22Rv1 (cell line): ENCODE measurements around the gene MAN2A1.

ENCODE experiments used
- H3K27ac ChIP-seq: fragments of 450-650 bp; 2 replicates; pipeline ENCODE4 v1.5.1; 2017
- ZFX ChIP-seq: fragments of 450-650 bp; IDR thresholded peaks from 2 replicates; pipeline ENCODE4 v1.6.1; 2017; ENCODE audit warnings: antibody characterized with exemption, borderline replicate concordance
- TF ChIP-seq, protein P1 (sequence below): fragments of 450-650 bp; IDR thresholded peaks from 2 replicates; pipeline ENCODE4 v1.5.1; 2017; ENCODE audit warnings: mild to moderate bottlenecking

Gene MAN2A1

DNA sequence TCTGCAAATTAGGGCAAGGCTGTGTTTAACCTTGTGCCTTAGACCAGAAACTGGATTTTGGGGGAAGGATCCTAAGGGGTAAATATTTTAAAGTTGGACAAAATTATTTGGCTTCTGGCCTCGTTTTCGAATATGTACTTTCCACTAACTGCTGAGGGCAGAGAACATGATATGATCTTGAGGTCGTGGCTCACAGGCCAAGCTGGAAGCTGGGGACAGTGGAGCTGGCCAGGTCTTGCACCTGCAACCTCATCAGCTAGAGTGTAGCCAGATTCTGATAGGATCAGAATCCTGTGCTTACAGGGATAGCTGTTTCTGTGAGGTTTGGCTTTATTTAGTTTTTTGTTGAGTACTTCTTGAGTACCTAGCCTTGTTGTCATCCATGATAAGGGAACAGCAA is 24.9 kb downstream of the MAN2A1 start:
- TF ChIP-seq ZFX, result no peak
- TF ChIP-seq, protein P1, sequence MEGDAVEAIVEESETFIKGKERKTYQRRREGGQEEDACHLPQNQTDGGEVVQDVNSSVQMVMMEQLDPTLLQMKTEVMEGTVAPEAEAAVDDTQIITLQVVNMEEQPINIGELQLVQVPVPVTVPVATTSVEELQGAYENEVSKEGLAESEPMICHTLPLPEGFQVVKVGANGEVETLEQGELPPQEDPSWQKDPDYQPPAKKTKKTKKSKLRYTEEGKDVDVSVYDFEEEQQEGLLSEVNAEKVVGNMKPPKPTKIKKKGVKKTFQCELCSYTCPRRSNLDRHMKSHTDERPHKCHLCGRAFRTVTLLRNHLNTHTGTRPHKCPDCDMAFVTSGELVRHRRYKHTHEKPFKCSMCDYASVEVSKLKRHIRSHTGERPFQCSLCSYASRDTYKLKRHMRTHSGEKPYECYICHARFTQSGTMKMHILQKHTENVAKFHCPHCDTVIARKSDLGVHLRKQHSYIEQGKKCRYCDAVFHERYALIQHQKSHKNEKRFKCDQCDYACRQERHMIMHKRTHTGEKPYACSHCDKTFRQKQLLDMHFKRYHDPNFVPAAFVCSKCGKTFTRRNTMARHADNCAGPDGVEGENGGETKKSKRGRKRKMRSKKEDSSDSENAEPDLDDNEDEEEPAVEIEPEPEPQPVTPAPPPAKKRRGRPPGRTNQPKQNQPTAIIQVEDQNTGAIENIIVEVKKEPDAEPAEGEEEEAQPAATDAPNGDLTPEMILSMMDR, result no peak
- no peak overlapping the region for H3K27ac ChIP-seq

DNA sequence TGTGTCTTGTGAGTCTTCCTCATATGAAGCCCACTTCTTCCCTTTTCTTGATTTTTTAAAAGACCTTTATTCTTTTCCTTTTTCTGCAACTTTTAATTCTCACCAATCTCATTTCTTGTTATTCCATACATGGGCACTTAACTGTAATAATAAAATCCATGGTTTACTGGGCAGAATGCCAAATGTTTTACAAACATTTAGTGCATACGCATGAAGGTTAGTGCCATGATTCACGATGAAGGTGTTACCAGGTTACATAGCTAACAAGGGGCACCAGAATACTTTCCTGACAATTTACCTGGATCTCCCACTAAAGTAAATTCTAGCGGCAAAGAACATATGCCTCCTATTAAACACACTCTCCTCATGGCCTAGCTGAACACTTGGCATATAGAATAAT is 28.5 kb downstream of the MAN2A1 start:
- H3K27ac ChIP-seq, result no peak overlapping the region
- TF ChIP-seq, protein P1, result no peak
- TF ChIP-seq ZFX, result no peak

DNA sequence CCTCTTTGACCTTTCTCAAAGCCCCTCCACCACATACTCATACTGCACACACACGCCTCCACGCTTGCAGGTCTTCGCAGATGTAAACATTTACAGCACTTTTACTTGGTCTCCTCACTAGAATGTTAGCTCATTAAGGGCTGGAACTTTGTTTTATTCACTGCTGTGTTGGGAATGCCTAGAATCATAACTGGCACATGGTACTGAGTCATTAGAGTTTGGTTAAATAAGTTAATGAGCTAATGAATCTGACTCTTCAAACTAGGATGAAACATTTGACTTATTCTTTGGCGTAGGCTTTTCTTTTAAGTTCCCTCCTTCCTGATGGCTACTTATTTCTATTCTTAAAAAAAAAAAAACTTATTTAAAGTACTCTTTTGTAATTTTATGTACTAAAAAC is 28.9 kb downstream of the MAN2A1 start:
- no peak overlapping the region for H3K27ac ChIP-seq
- TF ChIP-seq, protein P1, result no peak
- TF ChIP-seq ZFX, result no peak

DNA sequence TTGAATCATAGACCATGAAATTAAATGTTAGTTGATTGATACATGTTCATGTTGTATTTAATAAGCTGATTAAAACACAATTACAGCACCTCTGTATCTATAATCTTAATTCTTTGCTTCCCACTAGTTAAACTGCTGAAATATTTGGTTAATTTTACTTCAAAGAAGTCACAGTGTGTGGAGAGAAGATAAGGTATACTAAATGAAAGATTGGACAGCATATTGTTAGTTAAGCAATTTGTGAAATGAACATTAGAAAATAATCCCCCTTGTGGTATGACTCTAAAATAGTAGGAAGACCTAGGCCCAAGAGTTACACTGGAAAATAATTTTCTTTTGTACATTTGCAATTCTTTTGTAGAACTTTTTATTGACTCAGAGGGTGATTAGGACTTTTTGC is 30.3 kb downstream of the MAN2A1 start:
- TF ChIP-seq, protein P1, result no peak
- TF ChIP-seq ZFX, result no peak
- no peak overlapping the region for H3K27ac ChIP-seq

DNA sequence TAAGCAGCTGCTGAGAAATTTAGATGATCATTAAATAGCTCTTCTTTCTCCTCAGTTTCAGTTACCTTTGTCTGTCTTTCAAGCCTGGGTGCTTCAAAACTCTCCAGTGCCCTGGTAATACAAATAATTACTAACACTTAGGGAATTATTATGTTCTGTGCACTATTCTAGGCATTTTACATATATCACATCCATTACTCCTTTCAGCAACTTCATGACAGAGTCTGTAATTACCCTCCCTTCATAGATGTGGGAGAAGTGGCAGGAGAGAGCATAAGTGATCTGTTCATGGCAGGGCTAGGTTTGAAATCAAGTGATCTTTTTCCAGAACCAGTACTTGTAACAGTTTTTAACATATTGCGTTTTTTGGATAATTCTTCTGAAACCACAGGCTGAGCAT is 32.0 kb downstream of the MAN2A1 start:
- no peak overlapping the region for H3K27ac ChIP-seq
- no peak for TF ChIP-seq ZFX
- TF ChIP-seq, protein P1, result no peak

DNA sequence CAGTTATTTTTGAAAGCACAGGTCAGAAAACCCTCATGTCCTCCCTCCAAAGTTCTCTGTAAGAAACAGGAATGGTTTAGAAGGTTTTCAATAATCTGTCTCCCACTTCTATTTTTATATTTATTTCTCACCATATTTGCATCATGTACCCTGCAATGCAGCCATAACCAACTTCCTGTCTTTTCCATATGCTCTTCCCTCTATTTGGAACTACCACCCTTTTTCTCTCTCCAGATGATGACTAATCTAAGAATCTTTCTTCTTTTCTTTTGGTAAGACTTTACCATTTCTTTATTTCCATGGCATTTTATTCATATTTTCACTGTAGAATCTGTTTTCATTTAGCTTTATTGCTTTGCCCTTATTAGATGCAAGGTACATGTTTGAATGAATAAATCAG is 33.9 kb downstream of the MAN2A1 start:
- no peak overlapping the region for H3K27ac ChIP-seq
- TF ChIP-seq, protein P1, result no peak
- no peak for TF ChIP-seq ZFX

DNA sequence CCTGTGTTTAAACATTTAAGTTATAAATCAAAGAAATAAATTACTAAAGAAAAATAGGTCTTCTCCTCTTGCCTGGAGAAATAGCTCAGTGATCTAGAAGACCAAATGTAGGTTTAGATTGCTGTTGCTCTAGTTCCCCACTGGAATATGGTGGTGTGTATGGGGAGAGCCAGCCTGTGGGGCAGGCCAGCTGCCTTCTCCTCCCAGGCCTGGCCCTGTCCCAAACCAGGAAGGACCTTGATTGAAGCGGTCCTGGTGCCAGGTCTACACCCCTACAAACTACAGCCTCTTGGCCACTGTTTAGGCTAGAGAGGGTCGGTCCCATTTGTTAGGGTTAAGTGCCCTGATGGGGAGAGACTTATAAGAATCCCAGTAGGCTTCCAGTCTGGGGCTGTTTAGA is 35.4 kb downstream of the MAN2A1 start:
- H3K27ac ChIP-seq, result no peak overlapping the region
- TF ChIP-seq ZFX, result no peak
- TF ChIP-seq, protein P1, result no peak
